ENCODE results near the gene PPIF. TPM values are rescaled to one million over a fixed set of nuclear protein-coding genes. Genes with fewer than 3 reads are reported as not detected.

Gene PPIF
- total and polyA plus RNA-seq, 2 experiments from 2014 or later = 24.6 to 45.5 TPM

GRCh38 chr10:79390057-79390456, 42.8 kb downstream of the PPIF start:
- no peaks in the 10 kb centered on the region for H4K20me1 ChIP-seq (ENCODE audit: insufficient read depth)
- DNase-seq = no peak
- H2AFZ ChIP-seq = no peak overlapping the region
- no peak overlapping the region for H3K4me3 ChIP-seq
- peaks cover 7% of the 10 kb centered on the region; the same call in 1 of the 2 replicates for H3K4me1 ChIP-seq (ENCODE audit: insufficient read depth)
- no peaks in the 10 kb centered on the region for H3K9me2 ChIP-seq (ENCODE audit: insufficient read depth)
- TF ChIP-seq EZH2 (IDR thresholded peaks at IDR 0.05; ENCODE audit: insufficient read depth, poor library complexity, severe bottlenecking) (no peak), EZH2phosphoT487 (IDR thresholded peaks at IDR 0.05; ENCODE audit: insufficient read depth, low read depth) (no peak)
- H3K36me3 ChIP-seq (ENCODE audit: low read depth) = no peaks in the 10 kb centered on the region; the same call in 1 of the 2 replicates
- in situ Hi-C loops (cut with MboI) = no loop called here
- H3K27me3 ChIP-seq (replicated peaks; ENCODE audit: insufficient read depth) = no peaks in the 10 kb centered on the region
- no peaks in the 10 kb centered on the region for H3F3A ChIP-seq (ENCODE audit: insufficient read depth)
- 88 to 100% methylated on average over 2 of the region's 2 CpGs for WGBS, 2 experiments (ENCODE audit: low coverage in 1 of 2, low lambda C conversion rate in 2 of 2, missing lambda C conversion rate in 2 of 2)
- H3K4me2 ChIP-seq (ENCODE audit: unreplicated experiment) = no peak overlapping the region
- H3K9me3 ChIP-seq (ENCODE audit: low read depth) = no peaks in the 10 kb centered on the region
- no peak overlapping the region for H3K9ac ChIP-seq
- H3K79me2 ChIP-seq (ENCODE audit: insufficient read depth) = peaks cover 12% of the 10 kb centered on the region
- no peak overlapping the region for H3K27ac ChIP-seq

GRCh38 chr10:79390551-79391229, 43.4 kb downstream of the PPIF start:
- in situ Hi-C loops (cut with MboI) = no loop called here
- no peak for DNase-seq
- Histone ChIP-seq H3K9me2 (ENCODE audit: insufficient read depth) (no peaks in the 10 kb centered on the region), H3K9ac (no peak overlapping the region), H2AFZ (no peak overlapping the region), H3K27ac (no peak overlapping the region), H3K79me2 (ENCODE audit: insufficient read depth) (peaks cover 19% of the 10 kb centered on the region), H3K4me1 (ENCODE audit: insufficient read depth) (peaks cover 7% of the 10 kb centered on the region; the same call in 1 of the 2 replicates), H3K27me3 (replicated peaks; ENCODE audit: insufficient read depth) (no peaks in the 10 kb centered on the region), H3F3A (ENCODE audit: insufficient read depth) (no peaks in the 10 kb centered on the region), H4K20me1 (ENCODE audit: insufficient read depth) (no peaks in the 10 kb centered on the region), H3K36me3 (ENCODE audit: low read depth) (no peaks in the 10 kb centered on the region; the same call in 1 of the 2 replicates), H3K4me3 (no peak overlapping the region), H3K4me2 (ENCODE audit: unreplicated experiment) (no peak overlapping the region), H3K9me3 (ENCODE audit: low read depth) (no peaks in the 10 kb centered on the region)
- WGBS, 2 experiments (ENCODE audit: low coverage in 1 of 2, low lambda C conversion rate in 2 of 2, missing lambda C conversion rate in 2 of 2) = 75 to 77% methylated on average over 16 of the region's 16 CpGs
- TF ChIP-seq EZH2 (IDR thresholded peaks at IDR 0.05; ENCODE audit: insufficient read depth, poor library complexity, severe bottlenecking) = no peak
- TF ChIP-seq EZH2phosphoT487 (IDR thresholded peaks at IDR 0.05; ENCODE audit: insufficient read depth, low read depth) = no peak

- TF ChIP-seq EZH2phosphoT487 (IDR thresholded peaks at IDR 0.05; ENCODE audit: insufficient read depth, low read depth) (no peak), EZH2 (IDR thresholded peaks at IDR 0.05; ENCODE audit: insufficient read depth, poor library complexity, severe bottlenecking) (no peak)
- Histone ChIP-seq H3K27me3 (replicated peaks; ENCODE audit: insufficient read depth) (no peaks in the 10 kb centered on the region), H3K9me2 (ENCODE audit: insufficient read depth) (no peaks in the 10 kb centered on the region), H3K36me3 (ENCODE audit: low read depth) (no peaks in the 10 kb centered on the region; the same call in 1 of the 2 replicates), H3K4me2 (ENCODE audit: unreplicated experiment) (no peak overlapping the region), H3K27ac (no peak overlapping the region), H4K20me1 (ENCODE audit: insufficient read depth) (no peaks in the 10 kb centered on the region), H3K4me3 (no peak overlapping the region), H3K4me1 (ENCODE audit: insufficient read depth) (peaks cover 7% of the 10 kb centered on the region; the same call in 1 of the 2 replicates), H3K9me3 (ENCODE audit: low read depth) (no peaks in the 10 kb centered on the region), H3K9ac (no peak overlapping the region; the same call in 1 of the 2 replicates), H3F3A (ENCODE audit: insufficient read depth) (no peaks in the 10 kb centered on the region), H3K79me2 (ENCODE audit: insufficient read depth) (peaks cover 26% of the 10 kb centered on the region), H2AFZ (no peak overlapping the region)
- DNase-seq = peak; percentile 56
- in situ Hi-C loops (cut with MboI) = no loop called here
- 60 to 65% methylated on average over 12 of the region's 12 CpGs for WGBS, 2 experiments (ENCODE audit: low coverage in 1 of 2, low lambda C conversion rate in 2 of 2, missing lambda C conversion rate in 2 of 2)
Observed at GRCh38 chr10:79391231-79392019, 44.2 kb downstream of the PPIF start.

- in situ Hi-C loops (cut with MboI) = no loop called here
- Histone ChIP-seq H3K27me3 (replicated peaks; ENCODE audit: insufficient read depth) (no peaks in the 10 kb centered on the region), H3F3A (ENCODE audit: insufficient read depth) (no peaks in the 10 kb centered on the region), H3K9ac (no peak overlapping the region), H3K36me3 (ENCODE audit: low read depth) (no peaks in the 10 kb centered on the region; the same call in 1 of the 2 replicates), H3K4me3 (no peak overlapping the region), H3K9me3 (ENCODE audit: low read depth) (no peaks in the 10 kb centered on the region), H3K4me1 (ENCODE audit: insufficient read depth) (peaks cover 12% of the 10 kb centered on the region; the same call in 1 of the 2 replicates), H3K27ac (no peak overlapping the region), H4K20me1 (ENCODE audit: insufficient read depth) (no peaks in the 10 kb centered on the region), H3K9me2 (ENCODE audit: insufficient read depth) (no peaks in the 10 kb centered on the region), H3K79me2 (ENCODE audit: insufficient read depth) (peaks cover 32% of the 10 kb centered on the region), H3K4me2 (ENCODE audit: unreplicated experiment) (no peak overlapping the region), H2AFZ (no peak overlapping the region)
- no peak for DNase-seq
- 77 to 82% methylated on average over 13 to 14 of the region's 14 CpGs for WGBS, 2 experiments (ENCODE audit: low coverage in 1 of 2, low lambda C conversion rate in 2 of 2, missing lambda C conversion rate in 2 of 2)
- TF ChIP-seq EZH2 (IDR thresholded peaks at IDR 0.05; ENCODE audit: insufficient read depth, poor library complexity, severe bottlenecking) (no peak), EZH2phosphoT487 (IDR thresholded peaks at IDR 0.05; ENCODE audit: insufficient read depth, low read depth) (no peak)
Observed at GRCh38 chr10:79392020-79392398, 44.7 kb downstream of the PPIF start.

Measured in GM23248 (cell line).